Naive thymus-derived CD8-positive, alpha-beta T cell (primary cell): ENCODE results near the gene CUL5. TPM values are rescaled to one million over a fixed set of nuclear protein-coding genes. Genes with fewer than 3 reads are reported as not detected.
A peak's percentile ranks its signal among the peaks of the same experiment; 100 is the strongest.
"Not testable (repeated sequence)": the region's sequence is repeated elsewhere in the genome, so short reads cannot be mapped to it uniquely, and the experiment has no call there.

ENCODE experiments used
- ATAC-seq, 2 donors: fragments of 150-1000 bp; cut with Tn5 transposase in 1 of 2; sonication (Bioruptor Pico), chemical (Tn5 transposase) in 1 of 2; 1 replicate in 1 of 2; 2 replicates in 1 of 2; pipeline ENCODE4 v1.10.0; 2021; ENCODE audit warnings: mild to moderate bottlenecking in 2 of 2, moderate library complexity in 2 of 2
- POLR2A ChIA-PET: fragments of 350-600 bp; sonication (Branson Sonifier 250); formaldehyde crosslinking; loops from one replicate; lab custom pipeline; 2021; ENCODE audit warnings: antibody characterized with exemption; lab: Charles Lee
- DNase-seq, 10 donors: peaks; one replicate each; pipeline versions ENCODE4 v3.0.0 to v3.0.0-alpha.2; 2020 to 2022
- H3K27ac Mint-ChIP-seq, 10 donors: one replicate each; pipeline ENCODE4 v1.8.0; 2020 to 2022; ENCODE audit warnings: mild to moderate bottlenecking in 10 of 10, mixed read lengths in 10 of 10, moderate library complexity in 4 of 10, inconsistent platforms in 1 of 10
- H3K27me3 Mint-ChIP-seq, 5 donors: one replicate each; pipeline ENCODE4 v1.8.0; 2021 to 2022; ENCODE audit warnings: mixed read lengths in 5 of 5
- H3K36me3 Mint-ChIP-seq, 3 donors: one replicate each; pipeline ENCODE4 v1.8.0; 2020 to 2022; ENCODE audit warnings: mixed read lengths in 3 of 3, mild to moderate bottlenecking in 2 of 3, inconsistent platforms in 1 of 3
- H3K4me1 Mint-ChIP-seq, 4 donors: one replicate each; pipeline ENCODE4 v1.8.0; 2021 to 2022; ENCODE audit warnings: mixed read lengths in 4 of 4
- H3K4me3 Mint-ChIP-seq, 10 donors: one replicate each; pipeline ENCODE4 v1.8.0; 2020 to 2022; ENCODE audit warnings: mild to moderate bottlenecking in 10 of 10, mixed read lengths in 10 of 10, moderate library complexity in 6 of 10, inconsistent platforms in 1 of 10
- H3K9me3 Mint-ChIP-seq, 9 donors: one replicate each; pipeline ENCODE4 v1.8.0; 2020 to 2022; ENCODE audit warnings: mixed read lengths in 9 of 9, mild to moderate bottlenecking in 3 of 9, inconsistent platforms in 1 of 9, moderate library complexity in 1 of 9
- polyA plus RNA-seq, 3 donors: library from polyadenylated mRNA; unstranded; fragments of 300-500 nt; fragmentation: Illumina TruSeq; gene quantifications; one replicate each; pipeline ENCODE4 v1.2.3, GENCODE V29; 2021
- total RNA-seq, 8 experiments: library from RNA in 2 of 8; stranded (reverse) in 2 of 8; gene quantifications; one replicate each; pipeline ENCODE4 v1.2.3 and lab custom pipeline; 2021 to 2026

The CUL5 gene
- total and polyA plus RNA-seq, 5 experiments from 2014 or later: 31.7 to 44.2 (median 38.2) TPM

DNA sequence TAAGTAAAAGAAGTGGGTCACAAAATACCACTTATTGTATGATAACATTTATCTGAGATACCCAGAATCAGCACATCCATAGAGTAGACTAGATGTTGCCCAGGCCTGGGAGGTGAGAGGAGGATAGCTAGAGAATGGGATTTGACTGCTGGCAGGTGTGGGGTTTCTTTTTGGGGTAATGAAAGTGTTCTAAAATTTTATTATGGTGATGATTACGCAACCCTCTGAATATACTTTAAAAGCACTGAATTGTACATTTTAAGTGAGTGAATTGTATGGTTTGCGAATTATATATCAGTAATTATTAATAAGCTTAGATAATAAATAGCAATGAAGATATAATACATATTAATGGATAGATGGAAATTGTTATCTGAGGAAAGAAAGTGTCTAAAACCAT lies 77.0 kb downstream of the CUL5 start:
- Mint-ChIP-seq H3K36me3 (peaks cover 10 to 69% (median 27%) of the 10 kb centered on the region in 3 donors), H3K9me3 (no peaks in the 10 kb centered on the region), H3K4me1 (peaks cover 0 to 3% (median 1%) of the 10 kb centered on the region in 4 donors), H3K27ac (peak overlapping the region in 1 of 10 donors; percentile 7), H3K4me3 (no peak overlapping the region), H3K27me3 (no peaks in the 10 kb centered on the region)
- POLR2A ChIA-PET: no interaction called here
- no peak for ATAC-seq
- DNase-seq: no peak

DNA sequence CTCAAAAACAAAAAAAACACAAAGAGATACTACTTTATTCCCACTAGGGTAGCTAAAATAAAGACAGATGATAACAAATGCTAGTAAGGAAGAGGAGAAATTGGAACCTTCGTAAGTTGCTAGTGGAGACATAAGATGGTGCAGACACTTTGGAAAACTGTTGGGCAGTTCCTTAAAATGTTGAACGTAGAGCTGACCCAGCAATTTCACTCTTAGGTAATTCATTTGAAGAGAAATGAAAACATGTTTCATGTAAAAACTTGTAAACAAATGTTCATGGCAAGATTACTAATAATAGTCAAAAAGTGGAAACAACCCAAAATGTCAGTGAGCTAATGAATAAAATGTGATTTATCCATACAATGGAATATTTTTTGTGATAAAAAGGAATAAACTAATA lies 83.4 kb downstream of the CUL5 start:
- Mint-ChIP-seq H3K27me3 (no peaks in the 10 kb centered on the region), H3K4me1 (peaks cover 0 to 2% (median 0%) of the 10 kb centered on the region in 4 donors), H3K9me3 (no peaks in the 10 kb centered on the region), H3K27ac (peak overlapping the region in 4 of 10 donors; percentile 1 to 69 (median 40)), H3K36me3 (peaks cover 4 to 75% (median 12%) of the 10 kb centered on the region in 3 donors), H3K4me3 (no peak overlapping the region)
- POLR2A ChIA-PET: no interaction called here
- ATAC-seq (no peak), DNase-seq (no peak)

DNA sequence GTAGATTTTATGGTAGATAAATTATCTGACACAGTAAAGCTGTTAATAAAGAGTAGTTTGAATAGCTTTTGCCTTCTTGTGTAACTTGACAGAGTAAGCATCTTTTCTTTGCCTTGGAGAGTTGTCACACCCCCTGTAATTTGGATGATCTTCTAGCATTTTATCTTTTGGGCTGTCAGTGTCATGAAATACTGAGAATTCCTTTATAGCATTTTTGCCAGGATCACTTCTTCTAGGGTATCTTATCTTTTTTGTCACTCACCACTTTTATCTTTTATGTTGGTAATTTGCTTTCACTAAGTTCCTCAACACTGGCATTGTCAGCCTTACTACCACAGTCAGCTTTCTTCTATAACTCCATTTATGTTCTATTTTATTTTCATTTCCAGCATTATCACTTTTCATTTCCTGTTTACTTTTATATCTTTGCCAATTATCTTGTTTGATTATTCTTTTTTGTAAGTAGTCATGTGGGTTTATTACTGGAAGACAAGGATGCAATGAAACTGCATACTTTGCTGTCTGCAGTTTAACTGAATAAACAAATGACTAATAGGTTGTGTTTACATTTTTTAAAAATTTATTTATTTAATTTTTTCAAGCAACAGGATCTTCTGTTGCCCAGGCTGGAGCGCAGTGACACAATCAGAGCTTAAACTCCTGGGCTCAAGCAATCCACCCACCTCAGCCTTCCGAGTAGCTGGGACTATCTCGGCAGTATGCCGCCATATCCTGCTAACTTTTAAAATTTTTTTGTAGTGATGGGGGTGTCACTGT lies 84.6 kb downstream of the CUL5 start:
- POLR2A ChIA-PET: no interaction called here
- DNase-seq (no peak), ATAC-seq (no peak)
- Mint-ChIP-seq H3K27ac (peak overlapping the region in 6 of 10 donors; percentile 1 to 68 (median 32)), H3K27me3 (no peaks in the 10 kb centered on the region), H3K4me3 (no peak overlapping the region), H3K36me3 (peaks cover 4 to 83% (median 18%) of the 10 kb centered on the region in 3 donors), H3K4me1 (peaks cover 0 to 2% (median 0%) of the 10 kb centered on the region in 4 donors), H3K9me3 (no peaks in the 10 kb centered on the region)

GRCh38 chr11:108097179-108097578 lies 88.5 kb downstream of the CUL5 start:
- Mint-ChIP-seq H3K27ac (peak overlapping the region in 1 of 10 donors; percentile 4), H3K27me3 (no peaks in the 10 kb centered on the region), H3K36me3 (peaks cover 0 to 80% (median 22%) of the 10 kb centered on the region in 3 donors), H3K9me3 (no peaks in the 10 kb centered on the region), H3K4me3 (no peak overlapping the region), H3K4me1 (peaks cover 0 to 2% (median 0%) of the 10 kb centered on the region in 4 donors)
- POLR2A ChIA-PET: no interaction called here
- no peak for ATAC-seq
- DNase-seq: no peak

DNA sequence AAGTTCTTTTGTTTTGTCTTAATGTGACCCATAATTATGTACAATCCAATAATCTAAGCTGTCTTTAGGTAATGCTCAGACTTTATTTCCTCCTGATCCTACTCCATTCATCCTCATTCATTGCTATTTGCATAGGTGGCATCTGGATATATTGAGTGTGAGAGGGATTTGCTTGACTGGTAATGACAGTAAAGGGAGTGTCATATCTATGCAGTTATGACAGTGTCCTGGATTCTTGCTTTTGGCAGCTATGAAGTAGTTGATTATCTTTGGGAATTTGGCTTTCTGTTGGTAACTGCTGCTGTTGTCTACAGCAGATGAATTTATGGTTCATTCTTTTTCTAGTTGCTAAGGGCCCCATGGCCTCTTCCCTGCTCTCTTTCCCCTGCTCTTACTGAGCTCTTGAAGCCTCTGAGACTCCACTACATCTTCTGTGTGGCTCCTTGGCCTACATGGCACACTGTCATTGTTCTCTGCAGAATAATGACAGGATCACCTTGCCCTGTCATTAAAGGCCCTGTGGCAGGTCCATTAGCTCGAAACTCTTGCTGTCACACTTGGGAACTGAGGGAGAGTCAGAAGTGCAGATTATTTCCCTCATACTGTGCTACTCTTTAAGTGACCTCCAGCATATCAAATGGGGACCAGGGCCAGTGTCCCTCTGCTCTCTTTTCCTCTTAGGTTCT lies 92.5 kb downstream of the CUL5 start:
- POLR2A ChIA-PET: no interaction called here
- H3K36me3 Mint-ChIP-seq: peaks cover 0 to 77% (median 12%) of the 10 kb centered on the region in 3 donors

GRCh38 chr11:108111126-108111525 lies 102.4 kb downstream of the CUL5 start:
- peaks cover 0 to 1% (median under 1%) of the 10 kb centered on the region in 3 donors for H3K36me3 Mint-ChIP-seq
- ATAC-seq (peak; percentile 39 to 52), DNase-seq (no peak)
- POLR2A ChIA-PET: no interaction called here
- H3K4me3 Mint-ChIP-seq: no peak overlapping the region
- H3K4me1 Mint-ChIP-seq: peaks cover 0 to 6% (median 1%) of the 10 kb centered on the region in 4 donors
- peak overlapping the region in 8 of 10 donors; percentile 11 to 63 (median 38) for H3K27ac Mint-ChIP-seq
- H3K9me3 Mint-ChIP-seq: no peaks in the 10 kb centered on the region
- H3K27me3 Mint-ChIP-seq: no peaks in the 10 kb centered on the region

More for the DNA sequence above, 92.5 kb downstream of the CUL5 start:
- no peak for ATAC-seq
- DNase-seq: no peak
- no peak overlapping the region for H3K4me3 Mint-ChIP-seq
- peak overlapping the region in 5 of 10 donors; percentile 18 to 71 (median 27) for H3K27ac Mint-ChIP-seq
- no peaks in the 10 kb centered on the region for H3K27me3 Mint-ChIP-seq
- no peaks in the 10 kb centered on the region for H3K9me3 Mint-ChIP-seq
- H3K4me1 Mint-ChIP-seq: no peaks in the 10 kb centered on the region

GRCh38 chr11:108112057-108112456 lies 103.4 kb downstream of the CUL5 start:
- H3K27ac Mint-ChIP-seq: peak overlapping the region in 5 of 10 donors; percentile 2 to 65 (median 16)
- peaks cover 0 to 6% (median 1%) of the 10 kb centered on the region in 4 donors for H3K4me1 Mint-ChIP-seq
- H3K9me3 Mint-ChIP-seq: no peaks in the 10 kb centered on the region
- H3K4me3 Mint-ChIP-seq: no peak overlapping the region
- ATAC-seq: no peak
- no peaks in the 10 kb centered on the region for H3K27me3 Mint-ChIP-seq
- POLR2A ChIA-PET: no interaction called here
- no peak for DNase-seq
- H3K36me3 Mint-ChIP-seq: no peaks in the 10 kb centered on the region

DNA sequence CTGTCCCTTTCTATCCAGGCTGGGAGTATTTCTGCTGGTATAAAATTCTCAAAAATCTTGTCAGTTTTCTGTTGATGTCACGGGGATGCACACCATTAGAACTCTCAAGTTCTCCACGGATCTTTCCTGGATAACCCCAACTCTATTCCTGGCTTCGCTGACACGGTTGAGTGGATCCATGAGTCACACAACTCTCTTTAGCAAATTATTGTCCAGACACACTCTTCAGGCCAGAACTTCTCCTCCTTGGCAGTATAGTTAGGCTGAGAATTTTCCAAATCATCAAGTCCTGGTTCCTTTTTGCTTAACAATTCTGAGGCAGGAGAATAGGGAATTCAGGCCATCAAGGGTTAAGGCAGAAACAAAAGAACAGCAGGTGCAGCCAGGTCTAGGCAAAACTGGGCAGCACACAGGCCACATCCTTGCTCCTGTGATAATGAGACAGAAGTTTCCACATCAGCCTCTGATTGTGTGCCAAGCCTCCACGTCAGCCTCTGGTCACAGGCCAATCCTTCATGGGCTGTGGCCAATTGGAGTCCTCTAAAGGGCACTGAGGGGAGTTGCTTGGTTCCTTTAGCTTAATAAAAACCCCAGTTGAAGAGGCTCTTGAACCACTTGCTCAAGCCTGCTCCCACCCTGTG lies 106.9 kb downstream of the CUL5 start:
- no peak overlapping the region for H3K4me3 Mint-ChIP-seq
- POLR2A ChIA-PET: no interaction called here
- no peak for ATAC-seq
- no peak for DNase-seq
- no peaks in the 10 kb centered on the region for H3K36me3 Mint-ChIP-seq
- H3K27ac Mint-ChIP-seq: peak overlapping the region in 1 of 10 donors; percentile 27
- peaks cover 0 to 6% (median 2%) of the 10 kb centered on the region in 4 donors for H3K4me1 Mint-ChIP-seq
- no peaks in the 10 kb centered on the region for H3K27me3 Mint-ChIP-seq
- no peaks in the 10 kb centered on the region for H3K9me3 Mint-ChIP-seq

GRCh38 chr11:108117746-108118371 lies 109.2 kb downstream of the CUL5 start:
- Mint-ChIP-seq H3K36me3 (no peaks in the 10 kb centered on the region), H3K4me3 (no peak overlapping the region), H3K27me3 (no peaks in the 10 kb centered on the region), H3K4me1 (peaks cover 9 to 21% (median 16%) of the 10 kb centered on the region in 4 donors), H3K9me3 (no peaks in the 10 kb centered on the region), H3K27ac (no peak overlapping the region)
- POLR2A ChIA-PET: interaction anchor here (1.1 kb wide), 1 partner anchor 164 kb away, joined by 3 read pairs; no protein-coding TSS in a partner anchor
- ATAC-seq (no peak), DNase-seq (peak in 2 of 10 donors; percentile 17 to 19)

DNA sequence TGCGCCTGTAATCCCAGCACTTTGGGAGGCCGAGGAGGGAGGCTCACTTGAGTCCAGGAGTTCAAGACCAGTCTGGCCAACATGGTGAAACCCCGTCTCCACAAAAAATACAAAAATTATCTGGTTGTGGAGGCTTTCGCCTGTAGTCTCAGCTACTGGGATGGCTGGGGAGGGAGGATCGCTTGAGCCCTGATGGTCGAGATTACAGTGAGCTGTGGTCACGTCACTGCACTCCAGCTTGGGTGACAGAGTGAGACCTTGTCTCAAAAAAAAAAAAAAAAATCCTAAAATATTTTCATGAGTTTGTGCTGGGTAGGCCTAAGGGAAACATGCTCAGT lies 112.2 kb downstream of the CUL5 start:
- Mint-ChIP-seq H3K4me3 (peak overlapping the region; percentile 87 to 97 (median 96)), H3K4me1 (peaks cover 27 to 46% (median 41%) of the 10 kb centered on the region in 4 donors), H3K27ac (peak overlapping the region in 7 of 10 donors; percentile 35 to 90 (median 82))
- H3K9me3 Mint-ChIP-seq, ATAC-seq, DNase-seq, H3K36me3 Mint-ChIP-seq, H3K27me3 Mint-ChIP-seq: not testable (repeated sequence)
- POLR2A ChIA-PET: interaction anchor here (0.5 to 0.9 kb wide), 2 partner anchors 9 to 11 kb away, joined by 3 read pairs; no protein-coding TSS in a partner anchor

GRCh38 chr11:108121274-108122155 lies 112.8 kb downstream of the CUL5 start, which contains the start of gene ACAT1:
Gene ACAT1 (plus strand): TSS chr11:108121567. CDS start chr11:108121607, 40 bp downstream.
- H3K27me3 Mint-ChIP-seq: no peaks in the 10 kb centered on the region
- H3K9me3 Mint-ChIP-seq: no peaks in the 10 kb centered on the region
- peak; percentile 99 for ATAC-seq
- peaks cover 0 to 2% (median 0%) of the 10 kb centered on the region in 3 donors for H3K36me3 Mint-ChIP-seq
- peak within 1 kb of the TSS; percentile 35 to 97 (median 89) for H3K27ac Mint-ChIP-seq
- H3K4me1 Mint-ChIP-seq: peaks cover 30 to 50% (median 47%) of the 10 kb centered on the region in 4 donors
- DNase-seq: peak; percentile 90 to 97 (median 95)
- POLR2A ChIA-PET: interaction anchor here (0.5 to 0.8 kb wide), 2 partner anchors 10 to 27 kb away, joined by 3 read pairs; no protein-coding TSS in a partner anchor
- H3K4me3 Mint-ChIP-seq: peak within 1 kb of the TSS; percentile 87 to 97 (median 96)
